GM12892 (cell line): ENCODE measurements around the gene GPR31.

Experiments used
- POLR2A ChIP-seq: IDR thresholded peaks from 2 replicates; pipeline ENCODE4 v1.6.1; 2011; ENCODE audit warnings: low read depth, low read length, control low read depth
- POLR2AphosphoS5 ChIP-seq: IDR thresholded peaks from 2 replicates; pipeline ENCODE4 v1.6.1; 2011; ENCODE audit warnings: low read depth, low read length, control low read depth
- TAF1 ChIP-seq: IDR thresholded peaks from 2 replicates; pipeline ENCODE4 v1.6.1; 2011; ENCODE audit warnings: low read depth, mild to moderate bottlenecking, control low read depth, low read length, borderline replicate concordance

GRCh38 chr6:167140589-167141474 lies 16.9 kb downstream of the GPR31 start:
- no peak for TF ChIP-seq POLR2A
- no peak for TF ChIP-seq POLR2AphosphoS5
- TF ChIP-seq TAF1, result no peak
